Endothelial cell of umbilical vein (primary cell): Measurements from ENCODE around the gene ARHGEF7.

Experiments used
- EZH2 ChIP-seq: IDR thresholded peaks from 2 replicates; pipeline ENCODE4 v1.6.1; 2012; ENCODE audit warnings: borderline replicate concordance, low read depth, mild to moderate bottlenecking, moderate library complexity, low read length, inconsistent platforms; ENCODE audit not compliant: severe bottlenecking
- FOS ChIP-seq: IDR thresholded peaks from 2 replicates; pipeline ENCODE4 v1.6.1; 2011; ENCODE audit warnings: mild to moderate bottlenecking, low read length, moderate library complexity, borderline replicate concordance; ENCODE audit not compliant: insufficient read depth
- GATA2 ChIP-seq: IDR thresholded peaks from 2 replicates; pipeline ENCODE4 v1.7.0; 2011; ENCODE audit warnings: low read depth, mild to moderate bottlenecking, moderate library complexity, mixed read lengths, low read length; ENCODE audit not compliant: insufficient read length, insufficient read depth
- MAX ChIP-seq: IDR thresholded peaks from 2 replicates; pipeline ENCODE4 v1.6.1; 2011; ENCODE audit not compliant: insufficient read depth, insufficient read length
- POLR2A ChIP-seq: IDR thresholded peaks from 2 replicates; pipeline ENCODE4 v1.6.1; 2012; ENCODE audit warnings: low read depth, mild to moderate bottlenecking, control low read depth, low read length
- POLR2AphosphoS5 ChIP-seq: IDR thresholded peaks from 2 replicates; pipeline ENCODE4 v1.6.1; 2012; ENCODE audit warnings: low read depth, mild to moderate bottlenecking, control low read depth, low read length, moderate library complexity; ENCODE audit not compliant: insufficient read depth
- TF ChIP-seq, protein P1 (sequence below), 2 donors: IDR thresholded peaks; 1 replicate in 1 of 2; 2 replicates in 1 of 2; pipeline ENCODE4 v1.5.1; 2011; ENCODE audit warnings: low read length in 2 of 2, mild to moderate bottlenecking in 2 of 2, moderate library complexity in 2 of 2, control low read depth in 1 of 2, inconsistent platforms in 1 of 2, low read depth in 1 of 2; ENCODE audit not compliant: insufficient read depth in 1 of 2; ENCODE audit errors: extremely low read depth in 1 of 2

GRCh38 chr13:111179908-111180760 lies 65.0 kb downstream of the ARHGEF7 start:
- TF ChIP-seq POLR2A (no peak), EZH2 (no peak), POLR2AphosphoS5 (no peak), MAX (no peak), GATA2 (no peak), FOS (no peak)
- TF ChIP-seq, protein P1, sequence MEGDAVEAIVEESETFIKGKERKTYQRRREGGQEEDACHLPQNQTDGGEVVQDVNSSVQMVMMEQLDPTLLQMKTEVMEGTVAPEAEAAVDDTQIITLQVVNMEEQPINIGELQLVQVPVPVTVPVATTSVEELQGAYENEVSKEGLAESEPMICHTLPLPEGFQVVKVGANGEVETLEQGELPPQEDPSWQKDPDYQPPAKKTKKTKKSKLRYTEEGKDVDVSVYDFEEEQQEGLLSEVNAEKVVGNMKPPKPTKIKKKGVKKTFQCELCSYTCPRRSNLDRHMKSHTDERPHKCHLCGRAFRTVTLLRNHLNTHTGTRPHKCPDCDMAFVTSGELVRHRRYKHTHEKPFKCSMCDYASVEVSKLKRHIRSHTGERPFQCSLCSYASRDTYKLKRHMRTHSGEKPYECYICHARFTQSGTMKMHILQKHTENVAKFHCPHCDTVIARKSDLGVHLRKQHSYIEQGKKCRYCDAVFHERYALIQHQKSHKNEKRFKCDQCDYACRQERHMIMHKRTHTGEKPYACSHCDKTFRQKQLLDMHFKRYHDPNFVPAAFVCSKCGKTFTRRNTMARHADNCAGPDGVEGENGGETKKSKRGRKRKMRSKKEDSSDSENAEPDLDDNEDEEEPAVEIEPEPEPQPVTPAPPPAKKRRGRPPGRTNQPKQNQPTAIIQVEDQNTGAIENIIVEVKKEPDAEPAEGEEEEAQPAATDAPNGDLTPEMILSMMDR (IDR thresholded peaks at IDR 0.05; ENCODE audit: extremely low read depth in 1 of 2, insufficient read depth in 1 of 2, low read depth in 1 of 2, low read length in 2 of 2), result no peak
